ENCODE results near the gene ERFE. TPM values are rescaled to one million over a fixed set of nuclear protein-coding genes. Genes with fewer than 3 reads are reported as not detected.

The ERFE gene
- total RNA-seq, 2 donors from 2014 or later = 0.66 TPM; not detected in 1

- TF ChIP-seq CTCF (IDR thresholded peaks at IDR 0.05) = no peak
- TF ChIP-seq POLR2A (IDR thresholded peaks at IDR 0.05) = no peak
- Histone ChIP-seq H3K4me1 (peaks cover 20% of the 10 kb centered on the region), H3K4me3 (no peak overlapping the region), H3K36me3 (replicated peaks in 1 of 2; ENCODE audit: insufficient read depth in 1 of 2, low read depth in 2 of 2) (peaks cover 0 to 21% of the 10 kb centered on the region in 2 donors), H3K27ac (no peak overlapping the region), H3K9me3 (no peaks in the 10 kb centered on the region), H3K27me3 (no peaks in the 10 kb centered on the region)
- ATAC-seq (no peak), DNase-seq (no peak)
- intact Hi-C loops (cut with DNase I) = no loop called here
- 87 to 92% methylated on average over 2 of the region's 2 CpGs for WGBS, 2 donors
Observed at GRCh38 chr2:238173692-238174091, 14.9 kb downstream of the ERFE start.

GRCh38 chr2:238174291-238174690 is 15.5 kb downstream of the ERFE start:
- peaks cover 16% of the 10 kb centered on the region for H3K4me1 ChIP-seq
- WGBS, 2 donors = 92 to 100% methylated on average over 1 to 8 of the region's 8 CpGs
- H3K27ac ChIP-seq = no peak overlapping the region
- no peaks in the 10 kb centered on the region for H3K27me3 ChIP-seq
- ATAC-seq = no peak
- no peak overlapping the region for H3K4me3 ChIP-seq
- peaks cover 0 to 25% of the 10 kb centered on the region in 2 donors for H3K36me3 ChIP-seq (replicated peaks in 1 of 2; ENCODE audit: insufficient read depth in 1 of 2, low read depth in 2 of 2)
- TF ChIP-seq POLR2A (IDR thresholded peaks at IDR 0.05) = no peak
- TF ChIP-seq CTCF (IDR thresholded peaks at IDR 0.05) = no peak
- intact Hi-C loops (cut with DNase I) = no loop called here
- no peaks in the 10 kb centered on the region for H3K9me3 ChIP-seq
- no peak for DNase-seq

- DNase-seq (no peak), ATAC-seq (no peak)
- no peaks in the 10 kb centered on the region for H3K9me3 ChIP-seq
- H3K27me3 ChIP-seq = no peaks in the 10 kb centered on the region
- intact Hi-C loops (cut with DNase I) = no loop called here
- peaks cover 0 to 30% of the 10 kb centered on the region in 2 donors for H3K36me3 ChIP-seq (replicated peaks in 1 of 2; ENCODE audit: insufficient read depth in 1 of 2, low read depth in 2 of 2)
- H3K4me1 ChIP-seq = peaks cover 12% of the 10 kb centered on the region
- WGBS, 2 donors = 85 to 88% methylated on average over 3 of the region's 3 CpGs
- H3K27ac ChIP-seq = no peak overlapping the region
- no peak overlapping the region for H3K4me3 ChIP-seq
- TF ChIP-seq POLR2A (IDR thresholded peaks at IDR 0.05) = no peak
- TF ChIP-seq CTCF (IDR thresholded peaks at IDR 0.05) = no peak
Observed at GRCh38 chr2:238174701-238175100, 15.9 kb downstream of the ERFE start.

GRCh38 chr2:238176613-238177012 is 17.8 kb downstream of the ERFE start:
- intact Hi-C loops (cut with DNase I) = no loop called here
- no peaks in the 10 kb centered on the region for H3K4me1 ChIP-seq
- H3K27ac ChIP-seq = no peak overlapping the region
- no peaks in the 10 kb centered on the region for H3K27me3 ChIP-seq
- ATAC-seq = no peak
- TF ChIP-seq POLR2A (IDR thresholded peaks at IDR 0.05) = no peak
- no peak for TF ChIP-seq CTCF (IDR thresholded peaks at IDR 0.05)
- H3K36me3 ChIP-seq (replicated peaks in 1 of 2; ENCODE audit: insufficient read depth in 1 of 2, low read depth in 2 of 2) = peaks cover 7 to 35% of the 10 kb centered on the region in 2 donors
- no peaks in the 10 kb centered on the region for H3K9me3 ChIP-seq
- H3K4me3 ChIP-seq = no peak overlapping the region
- DNase-seq = no peak

- 82 to 86% methylated on average over 5 of the region's 5 CpGs for WGBS, 2 donors
- DNase-seq = no peak
- H3K27me3 ChIP-seq = no peaks in the 10 kb centered on the region
- no peak for TF ChIP-seq CTCF (IDR thresholded peaks at IDR 0.05)
- TF ChIP-seq POLR2A (IDR thresholded peaks at IDR 0.05) = no peak
- peaks cover 14 to 38% of the 10 kb centered on the region in 2 donors for H3K36me3 ChIP-seq (replicated peaks in 1 of 2; ENCODE audit: insufficient read depth in 1 of 2, low read depth in 2 of 2)
- no peak for ATAC-seq
- no peak overlapping the region for H3K4me3 ChIP-seq
- intact Hi-C loops (cut with DNase I) = no loop called here
- H3K27ac ChIP-seq = no peak overlapping the region
- no peaks in the 10 kb centered on the region for H3K4me1 ChIP-seq
- no peaks in the 10 kb centered on the region for H3K9me3 ChIP-seq
Observed at GRCh38 chr2:238180554-238180953, 21.8 kb downstream of the ERFE start.

Data from body of pancreas (tissue), 4 donors.